Measurements from ENCODE around the gene MAB21L2. TPM values are rescaled to one million over a fixed set of nuclear protein-coding genes. Genes with fewer than 3 reads are reported as not detected.

MAB21L2 gene
- total and polyA plus RNA-seq, 2 experiments from 2014 or later: 0.39 TPM; not detected in 1

GRCh38 chr4:150572704-150573504 lies 9.0 kb upstream of the MAB21L2 start (continued):
- TF ChIP-seq NANOG (IDR thresholded peaks at IDR 0.05; ENCODE audit: borderline replicate concordance): no peak
- no peak for TF ChIP-seq ZNF114 (CRISPR knock-in tag; IDR thresholded peaks at IDR 0.05)
- TF ChIP-seq STAT1 (IDR thresholded peaks at IDR 0.05; ENCODE audit: unreplicated experiment): no peak
- no peak for TF ChIP-seq CTCF (conservative IDR thresholded peaks at IDR 0.05; ENCODE audit: low read depth in 2 of 2)
- TF ChIP-seq JUNB (IDR thresholded peaks at IDR 0.05; ENCODE audit: unreplicated experiment): no peak
- no peak for TF ChIP-seq POLR2AphosphoS5 (IDR thresholded peaks at IDR 0.05; ENCODE audit: low read depth)

- Mint-ChIP-seq H3K27ac (no peak overlapping the region), H3K9me3 (no peaks in the 10 kb centered on the region), H3K27me3 (ENCODE audit: insufficient read depth, low read depth, poor library complexity) (no peaks in the 10 kb centered on the region), H3K4me1 (peaks cover 1% of the 10 kb centered on the region), H3K36me3 (ENCODE audit: low read depth) (no peaks in the 10 kb centered on the region), H3K4me3 (no peak overlapping the region)
- H3K27ac ChIP-seq (ENCODE audit: low read depth): no peak overlapping the region
- no peaks in the 10 kb centered on the region for H3K36me3 ChIP-seq (ENCODE audit: insufficient read depth)
- H3K4me1 ChIP-seq (ENCODE audit: insufficient read depth): peaks cover 1% of the 10 kb centered on the region; the same call in 1 of the 2 replicates
- H3K9me2 ChIP-seq (ENCODE audit: insufficient read depth): no peaks in the 10 kb centered on the region
- no peak for ATAC-seq
- TF ChIP-seq NANOG (IDR thresholded peaks at IDR 0.05; ENCODE audit: borderline replicate concordance) (no peak), ZNF462 (CRISPR knock-in tag; IDR thresholded peaks at IDR 0.05) (no peak), ETS1 (IDR thresholded peaks at IDR 0.05) (no peak), REST (IDR thresholded peaks at IDR 0.05; ENCODE audit: unreplicated experiment) (no peak), EZH2phosphoT487 (IDR thresholded peaks at IDR 0.05; ENCODE audit: unreplicated experiment) (no peak), CREB1 (CRISPR knock-in tag; IDR thresholded peaks at IDR 0.05; ENCODE audit: low read depth) (no peak)
- peaks cover 10% of the 10 kb centered on the region for H3K27me3 ChIP-seq (ENCODE audit: insufficient read depth)
- H3K4me2 ChIP-seq: no peak overlapping the region
- H2AFZ ChIP-seq: no peak overlapping the region
- no peaks in the 10 kb centered on the region for H3K79me2 ChIP-seq (replicated peaks; ENCODE audit: insufficient read depth)
- DNase-seq (ENCODE audit: low spot score): no peak
- H4K20me1 ChIP-seq (replicated peaks; ENCODE audit: insufficient read depth): 0 out of 2 replicates have a peak, but pooled peaks cover 2% of the 10 kb centered on the region
- no peak overlapping the region for H3K4me3 ChIP-seq
- H3F3A ChIP-seq (replicated peaks; ENCODE audit: low read depth): no peaks in the 10 kb centered on the region
Measured at GRCh38 chr4:150573534-150573933, 8.4 kb upstream of the MAB21L2 start.
